HEK293 (cell line): ENCODE results near the gene DNAH6.

ENCODE experiments used
- CTCF ChIA-PET: fragments of 350-600 bp; formaldehyde crosslinking; extraction: SDS; loops from one replicate; lab custom pipeline; 2021; ENCODE audit warnings: antibody characterized with exemption; lab: Yijun Ruan, JAX
- POLR2A ChIA-PET: fragments of 300-600 bp; formaldehyde crosslinking; extraction: SDS; loops from one replicate; lab custom pipeline; 2020; ENCODE audit warnings: antibody characterized with exemption, inconsistent platforms; lab: Yijun Ruan, JAX
- H3K27ac ChIP-seq: fragments of 200-500 bp; sonication (Bioruptor generic); 2 replicates; pipeline ENCODE4 v1.5.1; 2014; ENCODE audit warnings: low read depth, low read length, control low read depth, inconsistent platforms; ENCODE audit errors: extremely low read depth
- H3K36me3 ChIP-seq, 2 experiments: fragments of 200-500 bp in 1 of 2; sonication (Bioruptor generic) in 1 of 2; 1 replicate in 1 of 2; 2 replicates in 1 of 2; pipeline ENCODE4 v1.5.1; 2014 to 2017; ENCODE audit warnings: inconsistent platforms in 2 of 2, low read length in 2 of 2; ENCODE audit not compliant: control insufficient read depth in 2 of 2, insufficient read depth in 1 of 2
- H3K4me1 ChIP-seq: fragments of 200-500 bp; sonication (Bioruptor generic); 2 replicates; pipeline ENCODE4 v1.5.1; 2014; ENCODE audit warnings: mild to moderate bottlenecking, low read length, inconsistent platforms; ENCODE audit not compliant: control insufficient read depth, insufficient read depth
- H3K4me3 ChIP-seq: 2 replicates; pipeline ENCODE4 v1.5.1; 2011; ENCODE audit warnings: low read depth, mild to moderate bottlenecking, control low read depth, low read length, moderate library complexity
- H3K9me3 ChIP-seq: fragments of 200-500 bp; sonication (Bioruptor generic); 2 replicates; pipeline ENCODE4 v1.5.1; 2014; ENCODE audit warnings: low read depth, low read length, inconsistent platforms; ENCODE audit not compliant: control insufficient read depth, insufficient read depth
- HOXD13 ChIP-seq: sonication (generic); formaldehyde crosslinking; IDR thresholded peaks from 2 replicates; pipeline ENCODE4 v1.8.0; 2022; ENCODE audit warnings: missing genetic modification reagents, borderline replicate concordance
- KLF16 ChIP-seq: fragments of 450-650 bp; formaldehyde crosslinking; IDR thresholded peaks from 2 replicates; pipeline ENCODE4 v1.5.1; 2017; ENCODE audit warnings: missing biosample characterization, missing genetic modification characterization
- MEIS1 ChIP-seq: sonication (generic); formaldehyde crosslinking; IDR thresholded peaks from 2 replicates; pipeline ENCODE4 v1.8.1; 2022; ENCODE audit warnings: missing genetic modification reagents, mild to moderate bottlenecking, borderline replicate concordance
- OSR2 ChIP-seq: fragments of 450-650 bp; formaldehyde crosslinking; IDR thresholded peaks from 2 replicates; pipeline ENCODE4 v1.5.1; 2016; ENCODE audit warnings: missing biosample characterization, missing genetic modification characterization
- REPIN1 ChIP-seq: fragments of 450-650 bp; formaldehyde crosslinking; IDR thresholded peaks from 2 replicates; pipeline ENCODE4 v1.5.1; 2017; ENCODE audit warnings: missing biosample characterization, missing genetic modification characterization, low read depth
- SP2 ChIP-seq: fragments of 450-650 bp; formaldehyde crosslinking; IDR thresholded peaks from 2 replicates; pipeline ENCODE4 v1.5.1; 2016; ENCODE audit warnings: missing biosample characterization, missing genetic modification characterization
- SP3 ChIP-seq: fragments of 450-650 bp; formaldehyde crosslinking; IDR thresholded peaks from 2 replicates; pipeline ENCODE4 v1.5.1; 2016; ENCODE audit warnings: missing biosample characterization, missing genetic modification characterization
- ZBTB1 ChIP-seq: fragments of 450-650 bp; formaldehyde crosslinking; IDR thresholded peaks from 2 replicates; pipeline ENCODE4 v1.5.1; 2016; ENCODE audit warnings: missing biosample characterization, missing genetic modification characterization
- ZBTB48 ChIP-seq: fragments of 450-650 bp; formaldehyde crosslinking; IDR thresholded peaks from 2 replicates; pipeline ENCODE4 v1.5.1; 2016; ENCODE audit warnings: missing biosample characterization, missing genetic modification characterization
- ZBTB7A ChIP-seq: fragments of 450-650 bp; formaldehyde crosslinking; IDR thresholded peaks from 2 replicates; pipeline ENCODE4 v1.5.1; 2016; ENCODE audit warnings: low read depth, missing biosample characterization, missing genetic modification characterization
- ZFP69B ChIP-seq: fragments of 450-650 bp; formaldehyde crosslinking; IDR thresholded peaks from 2 replicates; pipeline ENCODE4 v1.5.1; 2016; ENCODE audit warnings: missing biosample characterization, missing genetic modification characterization
- ZNF10 ChIP-seq: fragments of 450-650 bp; formaldehyde crosslinking; IDR thresholded peaks from 2 replicates; pipeline ENCODE4 v1.5.1; 2017; ENCODE audit warnings: missing biosample characterization, missing genetic modification characterization
- ZNF16 ChIP-seq: fragments of 450-650 bp; formaldehyde crosslinking; IDR thresholded peaks from 2 replicates; pipeline ENCODE4 v1.5.1; 2016; ENCODE audit warnings: low read depth, missing biosample characterization, missing genetic modification characterization
- ZNF19 ChIP-seq: fragments of 450-650 bp; formaldehyde crosslinking; IDR thresholded peaks from 2 replicates; pipeline ENCODE4; 2016; ENCODE audit warnings: missing biosample characterization, missing genetic modification characterization, low read depth
- ZNF239 ChIP-seq: fragments of 450-650 bp; formaldehyde crosslinking; IDR thresholded peaks from 2 replicates; pipeline ENCODE4 v1.5.1; 2016; ENCODE audit warnings: missing biosample characterization, missing genetic modification characterization
- ZNF404 ChIP-seq: fragments of 450-650 bp; formaldehyde crosslinking; IDR thresholded peaks from 2 replicates; pipeline ENCODE4 v1.5.1; 2017; ENCODE audit warnings: missing biosample characterization, missing genetic modification characterization
- ZNF416 ChIP-seq: fragments of 450-650 bp; formaldehyde crosslinking; IDR thresholded peaks from 2 replicates; pipeline ENCODE4 v1.5.1; 2016; ENCODE audit warnings: missing biosample characterization, missing genetic modification characterization
- ZNF521 ChIP-seq: fragments of 450-650 bp; formaldehyde crosslinking; IDR thresholded peaks from 2 replicates; pipeline ENCODE4 v1.5.1; 2017; ENCODE audit warnings: missing biosample characterization, mild to moderate bottlenecking, missing genetic modification characterization
- ZNF561 ChIP-seq: fragments of 450-650 bp; IDR thresholded peaks from 2 replicates; pipeline ENCODE4 v1.5.1; 2018; ENCODE audit warnings: missing biosample characterization, missing genetic modification characterization, borderline replicate concordance
- ZNF791 ChIP-seq: fragments of 450-650 bp; formaldehyde crosslinking; IDR thresholded peaks from 2 replicates; pipeline ENCODE4 v1.5.1; 2016; ENCODE audit warnings: missing biosample characterization, missing genetic modification characterization
- ZSCAN16 ChIP-seq: fragments of 450-650 bp; formaldehyde crosslinking; IDR thresholded peaks from 2 replicates; pipeline ENCODE4 v1.5.1; 2016; ENCODE audit warnings: missing biosample characterization, missing genetic modification characterization
- ZSCAN30 ChIP-seq: fragments of 450-650 bp; IDR thresholded peaks from 2 replicates; pipeline ENCODE4 v1.5.1; 2018; ENCODE audit warnings: missing biosample characterization, mild to moderate bottlenecking, missing genetic modification characterization, moderate library complexity
- TF ChIP-seq, protein P1 (sequence below): fragments of 450-650 bp; formaldehyde crosslinking; IDR thresholded peaks from 2 replicates; pipeline ENCODE4 v1.5.1; 2016; ENCODE audit warnings: missing biosample characterization, missing genetic modification characterization
- TF ChIP-seq, protein P2 (sequence below): fragments of 450-650 bp; formaldehyde crosslinking; IDR thresholded peaks from 2 replicates; pipeline ENCODE4 v1.5.1; 2016; ENCODE audit warnings: missing biosample characterization, missing genetic modification characterization, borderline replicate concordance
- TF ChIP-seq, protein P3 (sequence below): fragments of 450-650 bp; formaldehyde crosslinking; IDR thresholded peaks from 2 replicates; pipeline ENCODE4 v1.5.1; 2016; ENCODE audit warnings: missing biosample characterization, missing genetic modification characterization

DNAH6 gene

DNA sequence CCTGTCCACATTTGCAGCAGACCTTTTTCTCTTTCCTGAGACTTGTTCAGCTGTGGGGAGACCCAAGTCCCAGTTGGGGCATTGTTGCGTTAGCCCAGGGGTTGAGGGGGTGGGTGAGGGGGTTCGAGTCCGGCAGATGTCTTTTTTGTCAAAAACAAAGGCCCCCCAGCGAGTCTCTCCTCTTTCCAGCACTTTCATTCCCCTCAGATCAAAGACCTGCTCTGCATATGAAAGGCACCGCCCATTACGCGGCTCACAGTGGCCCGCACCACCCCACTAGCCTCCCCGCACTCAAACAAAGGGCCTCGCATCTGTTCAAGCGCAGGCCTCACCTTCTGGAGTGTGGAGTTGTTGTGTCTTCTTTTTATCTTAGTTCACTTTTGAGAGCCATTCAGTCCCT is 339.4 kb downstream of the DNAH6 start:
- no peaks in the 10 kb centered on the region for H3K36me3 ChIP-seq
- H3K4me3 ChIP-seq = no peak overlapping the region
- H3K4me1 ChIP-seq = no peaks in the 10 kb centered on the region
- ChIA-PET POLR2A (no interaction called here), CTCF (no interaction called here)
- H3K27ac ChIP-seq = no peak overlapping the region
- TF ChIP-seq, protein P1, sequence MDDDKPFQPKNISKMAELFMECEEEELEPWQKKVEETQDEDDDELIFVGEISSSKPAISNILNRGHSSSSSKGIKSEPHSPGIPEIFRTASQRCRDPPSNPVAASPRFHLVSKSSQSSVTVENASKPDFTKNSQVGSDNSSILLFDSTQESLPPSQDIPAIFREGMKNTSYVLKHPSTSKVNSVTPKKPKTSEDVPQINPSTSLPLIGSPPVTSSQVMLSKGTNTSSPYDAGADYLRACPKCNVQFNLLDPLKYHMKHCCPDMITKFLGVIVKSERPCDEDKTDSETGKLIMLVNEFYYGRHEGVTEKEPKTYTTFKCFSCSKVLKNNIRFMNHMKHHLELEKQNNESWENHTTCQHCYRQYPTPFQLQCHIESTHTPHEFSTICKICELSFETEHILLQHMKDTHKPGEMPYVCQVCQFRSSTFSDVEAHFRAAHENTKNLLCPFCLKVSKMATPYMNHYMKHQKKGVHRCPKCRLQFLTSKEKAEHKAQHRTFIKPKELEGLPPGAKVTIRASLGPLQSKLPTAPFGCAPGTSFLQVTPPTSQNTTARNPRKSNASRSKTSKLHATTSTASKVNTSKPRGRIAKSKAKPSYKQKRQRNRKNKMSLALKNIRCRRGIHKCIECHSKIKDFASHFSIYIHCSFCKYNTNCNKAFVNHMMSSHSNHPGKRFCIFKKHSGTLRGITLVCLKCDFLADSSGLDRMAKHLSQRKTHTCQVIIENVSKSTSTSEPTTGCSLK (tag by site-specific recombination) = no peak
- TF ChIP-seq, protein P2, sequence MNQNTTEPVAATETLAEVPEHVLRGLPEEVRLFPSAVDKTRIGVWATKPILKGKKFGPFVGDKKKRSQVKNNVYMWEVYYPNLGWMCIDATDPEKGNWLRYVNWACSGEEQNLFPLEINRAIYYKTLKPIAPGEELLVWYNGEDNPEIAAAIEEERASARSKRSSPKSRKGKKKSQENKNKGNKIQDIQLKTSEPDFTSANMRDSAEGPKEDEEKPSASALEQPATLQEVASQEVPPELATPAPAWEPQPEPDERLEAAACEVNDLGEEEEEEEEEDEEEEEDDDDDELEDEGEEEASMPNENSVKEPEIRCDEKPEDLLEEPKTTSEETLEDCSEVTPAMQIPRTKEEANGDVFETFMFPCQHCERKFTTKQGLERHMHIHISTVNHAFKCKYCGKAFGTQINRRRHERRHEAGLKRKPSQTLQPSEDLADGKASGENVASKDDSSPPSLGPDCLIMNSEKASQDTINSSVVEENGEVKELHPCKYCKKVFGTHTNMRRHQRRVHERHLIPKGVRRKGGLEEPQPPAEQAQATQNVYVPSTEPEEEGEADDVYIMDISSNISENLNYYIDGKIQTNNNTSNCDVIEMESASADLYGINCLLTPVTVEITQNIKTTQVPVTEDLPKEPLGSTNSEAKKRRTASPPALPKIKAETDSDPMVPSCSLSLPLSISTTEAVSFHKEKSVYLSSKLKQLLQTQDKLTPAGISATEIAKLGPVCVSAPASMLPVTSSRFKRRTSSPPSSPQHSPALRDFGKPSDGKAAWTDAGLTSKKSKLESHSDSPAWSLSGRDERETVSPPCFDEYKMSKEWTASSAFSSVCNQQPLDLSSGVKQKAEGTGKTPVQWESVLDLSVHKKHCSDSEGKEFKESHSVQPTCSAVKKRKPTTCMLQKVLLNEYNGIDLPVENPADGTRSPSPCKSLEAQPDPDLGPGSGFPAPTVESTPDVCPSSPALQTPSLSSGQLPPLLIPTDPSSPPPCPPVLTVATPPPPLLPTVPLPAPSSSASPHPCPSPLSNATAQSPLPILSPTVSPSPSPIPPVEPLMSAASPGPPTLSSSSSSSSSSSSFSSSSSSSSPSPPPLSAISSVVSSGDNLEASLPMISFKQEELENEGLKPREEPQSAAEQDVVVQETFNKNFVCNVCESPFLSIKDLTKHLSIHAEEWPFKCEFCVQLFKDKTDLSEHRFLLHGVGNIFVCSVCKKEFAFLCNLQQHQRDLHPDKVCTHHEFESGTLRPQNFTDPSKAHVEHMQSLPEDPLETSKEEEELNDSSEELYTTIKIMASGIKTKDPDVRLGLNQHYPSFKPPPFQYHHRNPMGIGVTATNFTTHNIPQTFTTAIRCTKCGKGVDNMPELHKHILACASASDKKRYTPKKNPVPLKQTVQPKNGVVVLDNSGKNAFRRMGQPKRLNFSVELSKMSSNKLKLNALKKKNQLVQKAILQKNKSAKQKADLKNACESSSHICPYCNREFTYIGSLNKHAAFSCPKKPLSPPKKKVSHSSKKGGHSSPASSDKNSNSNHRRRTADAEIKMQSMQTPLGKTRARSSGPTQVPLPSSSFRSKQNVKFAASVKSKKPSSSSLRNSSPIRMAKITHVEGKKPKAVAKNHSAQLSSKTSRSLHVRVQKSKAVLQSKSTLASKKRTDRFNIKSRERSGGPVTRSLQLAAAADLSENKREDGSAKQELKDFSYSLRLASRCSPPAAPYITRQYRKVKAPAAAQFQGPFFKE (tag by site-specific recombination) = no peak
- TF ChIP-seq ZFP69B (tag by site-specific recombination) (no peak), ZNF19 (tag by site-specific recombination) (no peak)
- no peaks in the 10 kb centered on the region for H3K9me3 ChIP-seq

DNA sequence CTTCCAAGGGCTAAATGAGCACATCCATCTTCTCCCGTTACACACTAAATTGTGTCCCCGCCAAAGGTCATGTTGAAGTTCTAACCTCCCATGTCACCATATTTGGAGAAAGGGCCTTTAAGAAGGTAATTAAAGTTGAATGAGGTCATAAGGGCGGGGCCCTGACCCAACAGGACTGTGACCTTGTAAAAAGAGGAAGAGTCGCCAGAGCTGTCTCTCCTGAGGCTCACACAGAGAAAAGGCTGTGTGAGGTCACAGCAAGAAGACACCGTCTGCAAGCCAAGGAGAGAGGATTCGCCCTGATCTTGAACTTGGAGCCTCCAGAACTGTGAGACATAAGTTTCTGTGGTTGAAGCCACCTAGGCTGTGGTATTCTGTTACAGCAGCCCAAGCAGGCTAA is 340.5 kb downstream of the DNAH6 start:
- no peaks in the 10 kb centered on the region for H3K4me1 ChIP-seq
- H3K4me3 ChIP-seq = no peak overlapping the region
- no peaks in the 10 kb centered on the region for H3K9me3 ChIP-seq
- no peaks in the 10 kb centered on the region for H3K36me3 ChIP-seq
- CTCF ChIA-PET = interaction anchor here (0.6 to 2.4 kb wide), 3 partner anchors 19 to 404 kb away, joined by 4 to 8 read pairs (median 5); no protein-coding TSS in a partner anchor
- no peak overlapping the region for H3K27ac ChIP-seq
- POLR2A ChIA-PET = no interaction called here
- TF ChIP-seq ZNF561 (tag by site-specific recombination) (no peak), ZBTB48 (tag by site-specific recombination) (no peak), HOXD13 (no peak), ZNF239 (tag by site-specific recombination) (no peak), MEIS1 (CRISPR knock-in tag) (no peak), KLF16 (tag by site-specific recombination) (no peak), SP2 (tag by site-specific recombination) (no peak), ZNF791 (tag by site-specific recombination) (no peak), ZNF16 (tag by site-specific recombination) (no peak)

- H3K4me3 ChIP-seq = no peak overlapping the region
- H3K4me1 ChIP-seq = no peaks in the 10 kb centered on the region
- CTCF ChIA-PET = interaction anchor here (0.6 to 2.4 kb wide), 12 partner anchors 12 to 395 kb away, joined by 3 to 8 read pairs (median 4); no protein-coding TSS in a partner anchor
- no peaks in the 10 kb centered on the region for H3K9me3 ChIP-seq
- H3K36me3 ChIP-seq = no peaks in the 10 kb centered on the region
- no peak overlapping the region for H3K27ac ChIP-seq
- POLR2A ChIA-PET = no interaction called here
- TF ChIP-seq ZNF521 (no peak), ZNF10 (no peak), ZSCAN30 (tag by site-specific recombination) (no peak), OSR2 (tag by site-specific recombination) (no peak), ZNF416 (no peak), REPIN1 (tag by site-specific recombination) (no peak), ZBTB7A (tag by site-specific recombination) (no peak), ZNF404 (no peak), SP3 (no peak), ZSCAN16 (tag by site-specific recombination) (no peak), ZBTB1 (tag by site-specific recombination) (no peak)
- TF ChIP-seq, protein P3, sequence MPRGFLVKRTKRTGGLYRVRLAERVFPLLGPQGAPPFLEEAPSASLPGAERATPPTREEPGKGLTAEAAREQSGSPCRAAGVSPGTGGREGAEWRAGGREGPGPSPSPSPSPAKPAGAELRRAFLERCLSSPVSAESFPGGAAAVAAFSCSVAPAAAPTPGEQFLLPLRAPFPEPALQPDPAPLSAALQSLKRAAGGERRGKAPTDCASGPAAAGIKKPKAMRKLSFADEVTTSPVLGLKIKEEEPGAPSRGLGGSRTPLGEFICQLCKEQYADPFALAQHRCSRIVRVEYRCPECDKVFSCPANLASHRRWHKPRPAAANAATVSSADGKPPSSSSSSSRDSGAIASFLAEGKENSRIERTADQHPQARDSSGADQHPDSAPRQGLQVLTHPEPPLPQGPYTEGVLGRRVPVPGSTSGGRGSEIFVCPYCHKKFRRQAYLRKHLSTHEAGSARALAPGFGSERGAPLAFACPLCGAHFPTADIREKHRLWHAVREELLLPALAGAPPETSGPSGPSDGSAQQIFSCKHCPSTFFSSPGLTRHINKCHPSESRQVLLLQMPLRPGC (tag by site-specific recombination) = no peak
Measured at GRCh38 chr2:84857566-84857965, 341.3 kb downstream of the DNAH6 start.
